H1 (cell line): ENCODE measurements around the gene MEGF11. TPM values are rescaled to one million over a fixed set of nuclear protein-coding genes. Genes with fewer than 3 reads are reported as not detected.

ENCODE experiments used
- BRCA1 ChIP-seq: IDR thresholded peaks from 2 replicates; pipeline ENCODE4 v1.6.1; 2012; ENCODE audit warnings: low read depth, low read length, improper control_type of control experiment
- SIN3A ChIP-seq, 2 experiments: IDR thresholded peaks in 1 of 2; conservative IDR thresholded peaks in 1 of 2; 2 replicates each; pipeline ENCODE4 v1.6.1; 2011 to 2012; ENCODE audit warnings: low read length in 2 of 2, improper control_type of control experiment in 1 of 2, low read depth in 1 of 2, mild to moderate bottlenecking in 1 of 2
- YY1 ChIP-seq: IDR thresholded peaks from 2 replicates; pipeline ENCODE4 v1.6.1; 2011; ENCODE audit warnings: low read depth, mild to moderate bottlenecking, low read length
- polyA plus RNA-seq, 7 experiments: library from polyadenylated mRNA; depleted of rRNA in 3 of 7; stranded (reverse) in 5 of 7; unstranded in 2 of 7; fragments of >200 nt in 5 of 7; fragments of 200-250 nt in 2 of 7; gene quantifications; 1 replicate in 5 of 7; 2 replicates in 1 of 7; 4 replicates in 1 of 7; pipeline versions ENCODE4 v1.2.1 to v1.2.3, GENCODE V29; 2011 to 2013; ENCODE audit warnings: missing spikeins in 2 of 7, mixed read lengths in 2 of 7
- total RNA-seq: library from RNA; stranded (reverse); fragmentation: NEBNext Ultra II Directional; extraction: Animal tissue kit (Norgen Biotek cat#: 25700); gene quantifications from 2 replicates; pipeline ENCODE4 v1.2.1, GENCODE V29; 2021

MEGF11 gene
- total and polyA plus RNA-seq, 2 of the 8 experiments (the other 6 are each of a cell fraction or from before 2014, with no cell fraction given): 4.4 to 4.8 TPM

DNA sequence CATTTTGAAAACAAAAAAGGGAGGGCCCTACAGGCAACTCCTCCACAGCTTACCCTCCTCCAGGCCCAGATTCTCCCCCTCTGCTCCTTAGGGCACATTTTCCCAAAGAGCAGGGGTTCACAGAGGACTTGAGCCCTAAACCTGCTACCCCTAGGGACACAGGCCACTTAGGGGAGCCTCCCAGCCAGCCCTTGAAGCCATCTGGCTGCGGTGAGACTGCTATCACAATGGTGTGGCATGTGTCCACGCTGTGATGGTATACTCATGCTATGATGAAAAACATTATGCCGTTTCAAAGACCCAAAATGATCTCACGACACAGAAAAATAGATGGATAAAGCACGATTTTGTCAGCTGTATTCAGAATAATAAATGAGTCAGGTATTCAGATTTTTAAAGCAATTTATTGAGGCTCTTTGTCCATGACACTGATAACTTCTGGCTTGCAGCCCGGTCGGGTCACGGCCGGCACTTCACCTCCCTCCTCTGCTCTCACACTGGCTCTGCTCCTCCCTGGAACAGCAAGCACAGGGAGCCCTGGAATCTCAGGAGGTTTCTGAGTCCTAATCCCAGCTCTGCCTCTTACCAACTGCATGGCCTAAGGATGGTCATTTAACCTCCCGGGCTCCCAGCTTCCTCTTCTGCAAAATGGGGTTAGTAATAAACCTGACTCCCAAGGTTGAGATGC is 115.3 kb downstream of the MEGF11 start (continued):
- TF ChIP-seq YY1: no peak
- no peak for TF ChIP-seq SIN3A (conservative IDR thresholded peaks at IDR 0.05 in 1 of 2, IDR thresholded peaks at IDR 0.05 in 1 of 2; ENCODE audit: low read depth in 1 of 2, low read length in 2 of 2)
- TF ChIP-seq BRCA1: no peak
